Stimulated activated CD8-positive, alpha-beta memory T cell treated with anti-CD3 and anti-CD28 coated beads, Interleukin-12 subunit alpha, Interleukin-12 subunit beta, amount 100 ng/mL, for 24 hours (primary cell): ENCODE measurements around the gene CPN2.

Source experiments
- DNase-seq: peaks from one replicate; pipeline ENCODE4 v3.0.0-alpha.2; 2020; ENCODE audit errors: extremely low read depth

The CPN2 gene

GRCh38 chr3:194351080-194351672 is at the start of gene CPN2:
Gene CPN2, minus strand, starts transcription at chr3:194351328. Its CDS starts 8,626 bp downstream, at chr3:194342702.
- no peak for DNase-seq

DNA sequence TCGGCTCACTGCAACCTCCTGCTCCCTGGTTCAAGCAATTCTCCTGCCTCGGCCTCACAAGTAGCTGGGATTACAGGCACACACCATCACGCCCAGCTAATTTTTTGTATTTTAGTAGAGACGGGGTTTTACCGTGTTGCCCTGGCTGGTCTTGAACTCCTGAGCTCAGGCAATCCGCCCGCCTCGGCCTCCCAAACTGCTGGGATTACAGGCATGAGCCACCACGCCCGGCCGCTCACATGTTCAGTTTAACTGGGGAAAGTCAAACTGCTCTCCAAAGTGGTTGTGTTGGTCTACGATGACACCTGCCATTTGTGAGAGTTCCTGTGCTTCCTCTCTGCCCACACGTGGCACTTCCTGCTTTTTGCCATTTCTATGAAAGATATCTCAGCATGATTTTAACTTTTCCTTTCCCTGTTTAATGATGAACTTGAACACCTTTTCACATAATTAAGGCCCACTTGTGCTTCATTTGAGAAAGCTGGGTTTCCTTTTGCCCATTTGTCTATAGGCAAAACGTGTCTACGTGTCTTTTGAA is 48.8 kb upstream of the CPN2 start:
- no peak for DNase-seq

GRCh38 chr3:194399166-194399565 is 48.0 kb upstream of the CPN2 start, which contains the start of gene GP5:
Gene GP5, minus strand, starts transcription at chr3:194399266. Its CDS starts 984 bp downstream, at chr3:194398282.
- no peak for DNase-seq

- no peak for DNase-seq
These were observed 46.7 kb upstream of the CPN2 start for GRCh38 chr3:194397757-194398312.

GRCh38 chr3:194396859-194397756 is 46.0 kb upstream of the CPN2 start:
- DNase-seq: no peak

- no peak for DNase-seq
These were observed 45.4 kb upstream of the CPN2 start for GRCh38 chr3:194396539-194396858.

DNA sequence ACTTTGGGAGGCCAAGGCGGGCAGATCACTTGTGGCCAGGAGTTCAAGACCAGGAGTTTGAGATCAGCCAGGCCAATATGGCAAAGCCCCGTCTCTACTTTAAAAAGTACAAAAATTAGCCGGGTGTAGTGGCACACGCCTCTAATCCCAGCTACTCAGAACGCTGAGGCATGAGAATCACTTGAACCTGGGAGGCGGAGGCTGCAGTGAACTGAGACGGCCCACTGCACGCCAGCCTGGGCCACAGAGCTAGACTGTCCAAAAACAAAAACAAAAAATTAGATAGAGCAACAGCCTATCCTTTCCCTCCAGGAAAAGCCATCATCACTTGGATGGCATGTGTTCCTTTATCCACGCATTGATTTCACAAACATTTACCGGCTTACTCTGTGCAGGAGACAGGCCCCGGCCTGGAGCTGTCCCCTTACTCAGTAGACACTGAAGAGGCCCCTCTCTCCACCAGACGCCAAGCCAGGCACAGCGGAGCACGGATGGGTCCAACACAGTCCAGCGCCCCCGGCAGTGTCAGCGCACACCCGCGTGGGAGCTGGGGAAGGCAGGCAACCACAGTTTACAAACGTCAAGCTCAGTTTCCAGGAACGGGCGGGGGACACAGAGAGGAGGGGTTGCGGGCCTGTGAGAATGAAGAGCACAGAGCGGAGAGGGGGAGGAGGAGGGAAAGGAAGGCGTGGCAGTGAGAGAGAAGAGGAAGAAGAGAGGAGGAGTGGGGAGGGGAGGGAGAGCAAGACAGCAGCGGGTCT is 44.8 kb upstream of the CPN2 start:
- peak; percentile 21 for DNase-seq

DNA sequence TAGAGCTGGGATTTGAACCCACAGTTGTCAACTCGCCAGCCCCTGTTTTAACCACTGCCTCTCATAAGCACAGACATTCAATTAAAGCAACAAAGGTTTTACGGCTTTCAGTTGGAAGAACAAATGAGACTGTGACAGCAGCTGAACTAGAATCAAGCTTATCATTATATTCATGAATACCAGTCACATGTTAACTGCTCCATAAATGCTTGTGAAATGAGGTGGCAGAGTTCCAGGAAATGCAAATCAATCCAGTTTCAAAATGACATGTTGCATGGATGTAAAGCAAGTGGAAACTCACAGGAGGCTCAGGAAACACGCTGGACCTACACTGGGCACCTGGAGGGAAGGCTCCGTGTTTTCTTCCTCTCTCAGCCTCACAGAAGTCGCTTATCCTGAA is 44.1 kb upstream of the CPN2 start:
- DNase-seq: no peak

DNA sequence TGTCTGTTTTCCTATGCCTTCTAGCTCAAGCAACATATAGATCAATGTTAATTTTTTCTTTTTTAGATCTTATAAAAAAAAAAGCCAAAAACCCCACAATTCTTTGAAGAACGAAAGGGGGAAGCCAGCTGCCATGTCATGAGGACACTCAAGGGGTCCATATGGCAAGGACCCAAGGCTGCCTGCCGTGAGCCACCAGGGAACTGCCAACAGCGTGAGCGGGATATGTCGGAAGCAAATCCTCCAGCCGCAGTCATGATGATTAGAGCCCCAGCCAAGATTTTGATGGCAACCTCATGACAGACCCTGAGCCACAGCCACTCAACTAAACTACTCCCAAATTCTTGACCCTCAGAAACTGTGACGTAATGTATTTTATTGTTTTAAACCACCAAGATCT is 41.4 kb upstream of the CPN2 start:
- no peak for DNase-seq

- no peak for DNase-seq
These were observed 39.7 kb upstream of the CPN2 start for GRCh38 chr3:194390835-194391234.

- DNase-seq: no peak
These were observed 38.1 kb upstream of the CPN2 start for GRCh38 chr3:194389269-194389668.

DNA sequence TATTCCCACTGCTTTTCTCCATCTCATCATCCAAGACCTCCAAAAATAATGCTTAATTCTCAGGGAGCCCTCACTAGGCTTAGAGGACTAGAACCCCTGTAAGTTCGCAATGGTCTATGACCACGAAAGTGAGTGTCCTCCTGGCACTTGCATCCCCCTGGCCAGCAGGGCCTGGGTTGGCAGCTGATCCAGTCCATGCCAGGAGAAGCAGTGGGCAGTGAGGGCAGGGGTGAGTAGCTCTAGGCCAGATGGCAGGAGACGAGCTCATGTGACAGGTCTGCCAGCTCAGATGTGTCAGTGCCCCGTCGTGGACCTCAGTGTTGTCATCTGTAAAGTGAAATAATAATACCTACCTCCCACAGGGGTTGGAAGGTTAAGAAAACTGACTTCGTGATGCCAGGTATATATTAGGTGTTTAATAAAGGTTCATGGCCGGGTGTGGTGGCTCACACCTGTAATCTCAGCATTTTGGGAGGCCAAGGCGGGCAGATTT is 36.8 kb upstream of the CPN2 start:
- DNase-seq: no peak

GRCh38 chr3:194387276-194387675 is 36.1 kb upstream of the CPN2 start:
- DNase-seq: no peak

DNA sequence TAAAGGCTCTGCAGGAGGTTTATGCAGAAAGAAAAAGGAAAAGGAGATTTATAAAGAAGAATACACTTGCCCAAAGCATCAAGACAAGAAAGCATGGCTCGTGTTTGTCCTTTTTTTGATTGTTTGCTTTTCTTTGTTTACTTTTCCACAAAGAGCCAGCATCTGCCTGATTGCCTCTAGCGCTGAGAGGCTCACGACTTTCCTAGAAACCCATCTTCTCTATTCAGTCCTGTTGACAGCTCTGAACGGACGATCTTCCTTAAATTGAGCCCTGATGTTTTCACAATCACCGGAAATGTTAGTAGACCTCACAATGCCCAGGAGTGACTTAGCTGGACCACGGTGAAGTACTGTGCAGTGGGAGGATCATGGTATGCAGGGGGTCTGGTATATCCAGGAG is 35.5 kb upstream of the CPN2 start:
- no peak for DNase-seq

- DNase-seq: no peak
These were observed 34.9 kb upstream of the CPN2 start for GRCh38 chr3:194386066-194386465.

GRCh38 chr3:194384569-194385001 is 33.5 kb upstream of the CPN2 start:
- DNase-seq: no peak

- no peak for DNase-seq
These were observed 33.0 kb upstream of the CPN2 start for GRCh38 chr3:194384156-194384555.

DNA sequence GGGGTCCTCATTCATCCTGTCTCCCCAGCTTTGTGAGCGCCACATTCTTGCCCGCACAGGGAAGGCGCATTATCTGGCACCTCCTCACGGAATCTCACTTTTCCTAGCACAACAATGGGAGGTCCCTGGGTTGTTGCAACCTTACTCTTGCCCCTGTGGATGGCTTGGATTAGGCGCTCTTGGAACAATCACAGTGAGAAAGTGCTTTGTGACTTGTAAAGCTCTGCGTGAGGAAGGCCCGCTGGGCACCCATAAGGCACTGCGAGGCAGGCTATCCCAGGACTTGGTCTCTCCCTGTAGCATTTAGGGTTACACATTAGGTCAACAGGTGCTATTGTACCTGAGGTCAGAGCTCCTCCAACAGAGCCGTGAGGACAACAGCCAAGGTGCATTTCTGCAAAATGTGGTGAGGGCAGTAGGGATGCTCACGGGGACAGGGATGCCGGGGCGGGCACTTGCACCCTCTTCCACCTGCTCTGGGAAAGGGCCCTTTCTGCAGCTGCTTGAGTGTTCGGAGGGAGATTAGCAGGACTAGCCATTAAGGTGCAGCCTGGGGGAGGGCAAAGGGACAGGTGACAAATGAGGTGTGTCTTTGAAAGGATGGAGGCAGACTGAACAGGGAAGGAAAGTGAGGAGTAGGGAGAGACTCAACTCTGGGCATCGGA is 32.3 kb upstream of the CPN2 start:
- no peak for DNase-seq

- no peak for DNase-seq
These were observed 31.7 kb upstream of the CPN2 start for GRCh38 chr3:194382892-194383223.

DNA sequence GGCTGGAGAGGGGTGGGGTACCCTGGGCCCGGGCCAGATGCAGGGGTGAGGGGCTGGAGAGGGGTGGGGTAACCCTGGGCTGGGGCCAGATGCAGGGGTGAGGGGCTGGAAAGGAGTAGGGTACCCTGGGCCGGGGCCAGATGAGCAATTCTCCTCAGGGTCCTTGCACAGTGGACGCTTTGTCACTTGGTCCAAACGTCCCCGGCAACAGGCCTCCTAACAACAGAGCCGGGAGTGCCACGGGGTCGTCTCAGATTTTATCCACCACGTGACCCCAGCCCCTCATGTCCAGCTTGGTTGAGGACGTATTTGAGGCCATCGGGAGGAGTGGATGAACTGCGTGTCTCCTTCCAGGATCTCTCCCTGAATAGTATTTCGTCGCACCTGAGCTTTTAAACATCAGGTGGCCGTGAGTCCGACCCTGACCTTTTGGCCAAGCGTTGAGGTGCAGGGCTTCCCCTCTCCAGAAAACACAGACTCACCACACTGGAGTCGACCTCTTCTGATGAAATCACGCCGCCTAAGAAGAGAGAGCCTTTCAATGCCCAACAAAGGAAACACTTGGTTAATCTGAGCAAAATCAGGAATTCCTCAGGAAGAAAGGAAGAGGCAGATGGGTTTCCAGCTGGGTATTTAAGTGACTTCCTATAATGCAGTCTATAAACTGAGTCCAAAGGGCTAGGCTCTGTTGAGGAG is 31.2 kb upstream of the CPN2 start:
- no peak for DNase-seq

GRCh38 chr3:194381460-194381875 is 30.3 kb upstream of the CPN2 start:
- no peak for DNase-seq
